ENCODE measurements around the gene UMPS. TPM values are rescaled to one million over a fixed set of nuclear protein-coding genes. Genes with fewer than 3 reads are reported as not detected.

UMPS gene
- total and polyA plus RNA-seq, 2 experiments from 2014 or later, result 44.1 to 48.8 TPM

- Mint-ChIP-seq H3K9me3 (no peaks in the 10 kb centered on the region), H3K4me1 (peaks cover 6% of the 10 kb centered on the region), H3K36me3 (ENCODE audit: low read depth) (peaks cover 73% of the 10 kb centered on the region), H3K27me3 (ENCODE audit: insufficient read depth, low read depth, poor library complexity) (peaks cover 16% of the 10 kb centered on the region), H3K27ac (no peak overlapping the region), H3K4me3 (no peak overlapping the region)
- H2AFZ ChIP-seq, result no peak overlapping the region
- peaks cover 31% of the 10 kb centered on the region; the same call in 1 of the 2 replicates for H3K36me3 ChIP-seq (ENCODE audit: insufficient read depth)
- DNase-seq (ENCODE audit: low spot score), result no peak
- no peak overlapping the region for H3K4me2 ChIP-seq
- no peak overlapping the region for H3K27ac ChIP-seq (ENCODE audit: low read depth)
- no peaks in the 10 kb centered on the region for H3K79me2 ChIP-seq (replicated peaks; ENCODE audit: insufficient read depth)
- H3K4me3 ChIP-seq, result no peak overlapping the region
- TF ChIP-seq NANOG (IDR thresholded peaks at IDR 0.05; ENCODE audit: borderline replicate concordance), result no peak
- no peak for TF ChIP-seq CTCF (conservative IDR thresholded peaks at IDR 0.05; ENCODE audit: low read depth in 2 of 2)
- no peak for TF ChIP-seq JUNB (IDR thresholded peaks at IDR 0.05; ENCODE audit: unreplicated experiment)
- TF ChIP-seq EZH2 (IDR thresholded peaks at IDR 0.05; ENCODE audit: low read depth, unreplicated experiment), result no peak
- TF ChIP-seq ZNF462 (CRISPR knock-in tag; IDR thresholded peaks at IDR 0.05), result no peak
- TF ChIP-seq POLR2AphosphoS5 (IDR thresholded peaks at IDR 0.05; ENCODE audit: low read depth), result no peak
- TF ChIP-seq STAT1 (IDR thresholded peaks at IDR 0.05; ENCODE audit: unreplicated experiment), result no peak
- no peak for TF ChIP-seq EZH2phosphoT487 (IDR thresholded peaks at IDR 0.05; ENCODE audit: unreplicated experiment)
- no peak for TF ChIP-seq ZNF114 (CRISPR knock-in tag; IDR thresholded peaks at IDR 0.05)
- no peak for TF ChIP-seq ZNF331 (CRISPR knock-in tag; IDR thresholded peaks at IDR 0.05; ENCODE audit: low read depth)
- no peak for TF ChIP-seq ETS1 (IDR thresholded peaks at IDR 0.05)
- TF ChIP-seq CREB1 (CRISPR knock-in tag; IDR thresholded peaks at IDR 0.05; ENCODE audit: low read depth), result no peak
- TF ChIP-seq, protein P1, sequence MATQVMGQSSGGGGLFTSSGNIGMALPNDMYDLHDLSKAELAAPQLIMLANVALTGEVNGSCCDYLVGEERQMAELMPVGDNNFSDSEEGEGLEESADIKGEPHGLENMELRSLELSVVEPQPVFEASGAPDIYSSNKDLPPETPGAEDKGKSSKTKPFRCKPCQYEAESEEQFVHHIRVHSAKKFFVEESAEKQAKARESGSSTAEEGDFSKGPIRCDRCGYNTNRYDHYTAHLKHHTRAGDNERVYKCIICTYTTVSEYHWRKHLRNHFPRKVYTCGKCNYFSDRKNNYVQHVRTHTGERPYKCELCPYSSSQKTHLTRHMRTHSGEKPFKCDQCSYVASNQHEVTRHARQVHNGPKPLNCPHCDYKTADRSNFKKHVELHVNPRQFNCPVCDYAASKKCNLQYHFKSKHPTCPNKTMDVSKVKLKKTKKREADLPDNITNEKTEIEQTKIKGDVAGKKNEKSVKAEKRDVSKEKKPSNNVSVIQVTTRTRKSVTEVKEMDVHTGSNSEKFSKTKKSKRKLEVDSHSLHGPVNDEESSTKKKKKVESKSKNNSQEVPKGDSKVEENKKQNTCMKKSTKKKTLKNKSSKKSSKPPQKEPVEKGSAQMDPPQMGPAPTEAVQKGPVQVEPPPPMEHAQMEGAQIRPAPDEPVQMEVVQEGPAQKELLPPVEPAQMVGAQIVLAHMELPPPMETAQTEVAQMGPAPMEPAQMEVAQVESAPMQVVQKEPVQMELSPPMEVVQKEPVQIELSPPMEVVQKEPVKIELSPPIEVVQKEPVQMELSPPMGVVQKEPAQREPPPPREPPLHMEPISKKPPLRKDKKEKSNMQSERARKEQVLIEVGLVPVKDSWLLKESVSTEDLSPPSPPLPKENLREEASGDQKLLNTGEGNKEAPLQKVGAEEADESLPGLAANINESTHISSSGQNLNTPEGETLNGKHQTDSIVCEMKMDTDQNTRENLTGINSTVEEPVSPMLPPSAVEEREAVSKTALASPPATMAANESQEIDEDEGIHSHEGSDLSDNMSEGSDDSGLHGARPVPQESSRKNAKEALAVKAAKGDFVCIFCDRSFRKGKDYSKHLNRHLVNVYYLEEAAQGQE (IDR thresholded peaks at IDR 0.05; ENCODE audit: unreplicated experiment), result no peak
- 0 out of 2 replicates have a peak, but pooled peaks cover 24% of the 10 kb centered on the region for H3F3A ChIP-seq (replicated peaks; ENCODE audit: low read depth)
- no peaks in the 10 kb centered on the region for H3K9me2 ChIP-seq (ENCODE audit: insufficient read depth)
- peaks cover 5% of the 10 kb centered on the region for H4K20me1 ChIP-seq (replicated peaks; ENCODE audit: insufficient read depth)
- no peaks in the 10 kb centered on the region for H3K27me3 ChIP-seq (ENCODE audit: insufficient read depth)
- no peaks in the 10 kb centered on the region for H3K4me1 ChIP-seq (ENCODE audit: insufficient read depth)
- ATAC-seq, result no peak
These were observed 35.1 kb downstream of the UMPS start for GRCh38 chr3:124765197-124765840.

Data from GM23338 (cell line).